OCI-LY1 (cell line): ENCODE measurements around the gene FKRP.

Source experiments
- H2AFZ ChIP-seq: fragments of 200-600 bp; sonication (generic), shearing (Covaris generic); 2 replicates; pipeline ENCODE4 v1.6.0; 2014; ENCODE audit warnings: antibody characterized with exemption, mild to moderate bottlenecking, low read length
- H3F3A ChIP-seq: fragments of 200-600 bp; sonication (generic), shearing (Covaris generic); 2 replicates; pipeline ENCODE4 v1.6.0; 2014; ENCODE audit warnings: mild to moderate bottlenecking, antibody characterized with exemption, low read length, moderate library complexity; ENCODE audit not compliant: insufficient read depth
- H3K27ac ChIP-seq: fragments of 200-600 bp; sonication (generic); 2 replicates; pipeline ENCODE4 v1.5.1; 2014; ENCODE audit warnings: low read length, mixed run types, mild to moderate bottlenecking, low read depth; ENCODE audit not compliant: poor library complexity, severe bottlenecking
- H3K27me3 ChIP-seq: fragments of 200-600 bp; sonication (generic); 2 replicates; pipeline ENCODE4 v1.6.0; 2014; ENCODE audit warnings: antibody characterized with exemption, mild to moderate bottlenecking, low read length, moderate library complexity; ENCODE audit not compliant: insufficient read depth
- H3K36me3 ChIP-seq: fragments of 200-600 bp; sonication (generic); 2 replicates; pipeline ENCODE4 v1.6.1; 2014; ENCODE audit warnings: mild to moderate bottlenecking, antibody characterized with exemption, low read length, moderate library complexity, mixed read lengths; ENCODE audit not compliant: insufficient read depth
- H3K4me1 ChIP-seq: fragments of 200-600 bp; sonication (generic); 2 replicates; pipeline ENCODE4 v1.5.1; 2014; ENCODE audit warnings: mild to moderate bottlenecking, low read length, moderate library complexity; ENCODE audit not compliant: insufficient read depth, severe bottlenecking
- H3K4me2 ChIP-seq: fragments of 200-600 bp; sonication (generic), shearing (Covaris generic); 2 replicates; pipeline ENCODE4 v1.6.1; 2014; ENCODE audit warnings: low read length
- H3K4me3 ChIP-seq: fragments of 200-600 bp; sonication (generic); 2 replicates; pipeline ENCODE4 v1.5.1; 2014; ENCODE audit warnings: low read length, low read depth, mild to moderate bottlenecking, mixed read lengths; ENCODE audit not compliant: poor library complexity, severe bottlenecking
- H3K79me2 ChIP-seq: fragments of 200-600 bp; shearing (Covaris generic); 2 replicates; pipeline ENCODE4 v1.6.1; 2016; ENCODE audit warnings: mixed run types, low read length, mixed read lengths; ENCODE audit not compliant: insufficient read depth
- H3K9ac ChIP-seq: fragments of 200-600 bp; sonication (generic), shearing (Covaris generic); 2 replicates; pipeline ENCODE4 v1.6.1; 2014; ENCODE audit warnings: mild to moderate bottlenecking, low read length, mixed read lengths
- H3K9me2 ChIP-seq: fragments of 200-600 bp; sonication (generic), shearing (Covaris generic); 2 replicates; pipeline ENCODE4 v1.6.1; 2014; ENCODE audit warnings: low read depth, mild to moderate bottlenecking, low read length, mixed read lengths
- H3K9me3 ChIP-seq: fragments of 200-600 bp; shearing (Covaris generic); 2 replicates; pipeline ENCODE4 v1.6.1; 2014; ENCODE audit warnings: low read length, mixed read lengths
- H4K20me1 ChIP-seq: fragments of 200-600 bp; sonication (generic), shearing (Covaris generic); 2 replicates; pipeline ENCODE4 v1.6.0; 2016; ENCODE audit warnings: mild to moderate bottlenecking, low read length; ENCODE audit not compliant: insufficient read depth
- EZH2 ChIP-seq: fragments of 200-600 bp; sonication (generic), shearing (Covaris generic); IDR thresholded peaks from 2 replicates; pipeline ENCODE4 v1.8.0; 2017; ENCODE audit warnings: borderline replicate concordance, mixed run types, mild to moderate bottlenecking, antibody characterized with exemption, low read length, moderate library complexity, mixed read lengths
- TF ChIP-seq, protein P1 (sequence below): fragments of 200-600 bp; sonication (generic), shearing (Covaris generic); IDR thresholded peaks from 2 replicates; pipeline ENCODE4 v1.5.1; 2017; ENCODE audit warnings: mild to moderate bottlenecking, antibody characterized with exemption, low read length, moderate library complexity, mixed read lengths

Gene FKRP

DNA sequence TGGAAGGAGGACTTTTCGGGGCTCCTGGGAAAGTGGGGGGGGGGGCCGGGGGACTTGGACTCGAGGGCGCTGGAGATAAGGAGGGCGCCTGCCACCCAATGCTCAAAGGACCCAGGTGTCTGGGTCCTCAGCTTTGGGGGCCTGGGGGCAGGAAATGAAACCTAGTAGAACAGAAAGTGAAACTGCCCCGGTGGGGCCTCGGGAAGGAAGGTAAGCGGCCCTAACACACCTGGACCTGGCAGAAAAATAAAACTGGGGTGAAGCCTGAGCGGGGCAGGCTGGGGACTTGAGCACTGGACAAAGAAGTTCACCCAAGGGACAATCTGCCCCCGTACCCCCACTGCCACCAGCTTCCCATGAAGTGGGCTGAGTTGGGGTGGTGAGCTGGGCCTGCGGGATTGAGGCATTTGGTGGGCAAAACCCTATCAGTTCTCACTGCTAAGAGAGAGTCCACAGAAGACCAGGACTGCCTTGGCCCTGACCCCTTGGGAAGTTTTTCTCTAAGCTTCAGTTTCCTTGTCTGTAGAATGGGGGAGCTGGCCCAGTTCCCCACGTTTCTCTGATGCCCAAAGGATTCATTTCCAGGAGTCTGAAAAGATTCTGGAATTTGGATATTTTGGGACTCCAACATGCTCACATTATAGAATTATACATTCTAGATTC lies 31.3 kb upstream of the FKRP start:
- H3K36me3 ChIP-seq, result peaks cover 14% of the 10 kb centered on the region
- peaks cover 44% of the 10 kb centered on the region for H3K4me1 ChIP-seq
- no peaks in the 10 kb centered on the region for H3K9me2 ChIP-seq
- peak overlapping the region; percentile 87 for H3K9ac ChIP-seq
- H3K27me3 ChIP-seq, result no peaks in the 10 kb centered on the region
- no peaks in the 10 kb centered on the region for H3K9me3 ChIP-seq
- no peaks in the 10 kb centered on the region for H4K20me1 ChIP-seq
- peak overlapping the region; percentile 89 for H3K4me3 ChIP-seq
- no peak overlapping the region for H2AFZ ChIP-seq
- no peaks in the 10 kb centered on the region for H3K79me2 ChIP-seq
- H3F3A ChIP-seq, result 0 out of 2 replicates have a peak, but pooled peaks cover 5% of the 10 kb centered on the region
- peak overlapping the region; percentile 86 for H3K27ac ChIP-seq
- H3K4me2 ChIP-seq, result peak overlapping the region; percentile 97
- TF ChIP-seq, protein P1, sequence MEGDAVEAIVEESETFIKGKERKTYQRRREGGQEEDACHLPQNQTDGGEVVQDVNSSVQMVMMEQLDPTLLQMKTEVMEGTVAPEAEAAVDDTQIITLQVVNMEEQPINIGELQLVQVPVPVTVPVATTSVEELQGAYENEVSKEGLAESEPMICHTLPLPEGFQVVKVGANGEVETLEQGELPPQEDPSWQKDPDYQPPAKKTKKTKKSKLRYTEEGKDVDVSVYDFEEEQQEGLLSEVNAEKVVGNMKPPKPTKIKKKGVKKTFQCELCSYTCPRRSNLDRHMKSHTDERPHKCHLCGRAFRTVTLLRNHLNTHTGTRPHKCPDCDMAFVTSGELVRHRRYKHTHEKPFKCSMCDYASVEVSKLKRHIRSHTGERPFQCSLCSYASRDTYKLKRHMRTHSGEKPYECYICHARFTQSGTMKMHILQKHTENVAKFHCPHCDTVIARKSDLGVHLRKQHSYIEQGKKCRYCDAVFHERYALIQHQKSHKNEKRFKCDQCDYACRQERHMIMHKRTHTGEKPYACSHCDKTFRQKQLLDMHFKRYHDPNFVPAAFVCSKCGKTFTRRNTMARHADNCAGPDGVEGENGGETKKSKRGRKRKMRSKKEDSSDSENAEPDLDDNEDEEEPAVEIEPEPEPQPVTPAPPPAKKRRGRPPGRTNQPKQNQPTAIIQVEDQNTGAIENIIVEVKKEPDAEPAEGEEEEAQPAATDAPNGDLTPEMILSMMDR, result no peak
- TF ChIP-seq EZH2, result no peak

DNA sequence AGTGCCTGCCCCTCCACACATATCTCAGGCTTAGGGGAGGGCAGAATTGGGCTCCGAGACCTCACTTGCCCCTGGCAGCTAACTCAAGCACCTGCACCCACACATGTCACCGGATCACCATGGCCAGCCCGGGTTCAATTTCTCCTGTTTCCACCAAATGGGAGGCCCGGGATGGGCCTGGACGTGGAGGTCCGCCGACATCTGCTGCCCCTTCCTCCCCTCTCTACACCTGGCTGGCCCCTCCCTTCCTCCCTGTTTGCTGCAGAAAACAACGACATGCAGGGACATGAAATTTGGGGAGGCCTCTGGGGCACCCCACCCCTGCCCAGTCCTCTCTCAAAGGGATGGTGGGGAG lies 30.3 kb upstream of the FKRP start:
- Histone ChIP-seq H2AFZ (no peak overlapping the region), H3K4me1 (peaks cover 55% of the 10 kb centered on the region), H3K27me3 (no peaks in the 10 kb centered on the region), H3K9me3 (no peaks in the 10 kb centered on the region), H3K79me2 (no peaks in the 10 kb centered on the region), H3K36me3 (peaks cover 13% of the 10 kb centered on the region), H3K4me2 (peak overlapping the region; percentile 97), H4K20me1 (no peaks in the 10 kb centered on the region), H3K9ac (peak overlapping the region; percentile 87), H3K27ac (peak overlapping the region; percentile 86), H3K9me2 (no peaks in the 10 kb centered on the region), H3F3A (0 out of 2 replicates have a peak, but pooled peaks cover 5% of the 10 kb centered on the region), H3K4me3 (peak overlapping the region; percentile 89)
- TF ChIP-seq EZH2, result no peak
- TF ChIP-seq, protein P1, result no peak

DNA sequence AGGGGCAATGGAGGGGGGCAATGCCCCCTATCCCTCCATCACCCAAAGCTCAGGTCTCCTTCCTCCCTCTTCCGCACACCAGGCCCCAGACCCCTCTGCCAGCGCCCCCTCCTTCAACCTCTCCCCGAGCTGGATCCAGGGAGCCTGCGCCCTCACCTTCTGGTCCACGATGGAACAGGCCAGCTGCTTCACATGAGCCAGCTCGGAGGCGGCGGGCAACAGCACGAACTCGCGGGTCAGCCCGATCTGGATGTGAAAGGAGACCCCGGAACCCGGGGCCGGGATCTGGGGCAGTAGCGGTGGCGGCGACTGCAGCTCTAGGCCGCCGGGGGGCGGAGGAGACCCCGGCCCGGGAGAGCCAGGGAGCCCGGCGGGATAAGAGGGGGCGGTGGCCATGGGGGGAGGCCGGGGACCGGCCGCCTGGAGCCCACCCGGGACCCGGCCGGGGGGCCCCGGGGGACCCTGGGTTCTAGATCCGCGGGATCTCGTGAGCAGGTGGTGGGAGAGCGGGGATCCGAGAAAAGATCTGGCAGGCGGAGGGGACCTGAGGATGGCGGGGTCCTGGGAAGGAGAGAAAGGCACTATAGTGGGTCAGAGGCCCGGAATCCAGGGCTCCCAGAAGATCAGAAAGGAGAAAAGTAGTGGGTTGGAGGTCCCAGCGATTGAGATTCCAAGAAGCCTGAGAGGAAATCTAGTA lies 29.7 kb upstream of the FKRP start:
- H3K4me1 ChIP-seq, result peaks cover 60% of the 10 kb centered on the region
- no peak for TF ChIP-seq EZH2
- TF ChIP-seq, protein P1, result no peak; the same call in none of the 2 replicates

More for the DNA sequence above, 29.7 kb upstream of the FKRP start:
- 0 out of 2 replicates have a peak, but pooled peaks cover 5% of the 10 kb centered on the region for H3F3A ChIP-seq
- H3K9ac ChIP-seq, result peak overlapping the region; percentile 87
- H3K27me3 ChIP-seq, result no peaks in the 10 kb centered on the region
- H3K27ac ChIP-seq, result peak overlapping the region; percentile 86
- no peaks in the 10 kb centered on the region for H3K9me2 ChIP-seq
- H3K79me2 ChIP-seq, result no peaks in the 10 kb centered on the region
- peaks cover 14% of the 10 kb centered on the region for H3K36me3 ChIP-seq
- H3K4me3 ChIP-seq, result peak overlapping the region; percentile 89
- peak overlapping the region; percentile 97 for H3K4me2 ChIP-seq
- H2AFZ ChIP-seq, result no peak overlapping the region
- H3K9me3 ChIP-seq, result no peaks in the 10 kb centered on the region
- no peaks in the 10 kb centered on the region for H4K20me1 ChIP-seq
